NT2/D1 (cell line): ENCODE measurements around the gene MAP3K5.
A peak's percentile ranks its signal among the peaks of the same experiment; 100 is the strongest.

Source experiments
- DNase-seq: peaks from one replicate; pipeline ENCODE4 v3.0.0-alpha.2; 2011; ENCODE audit warnings: low read depth, low spot score
- H3K27me3 ChIP-seq: 2 replicates; pipeline ENCODE4 v1.6.0; 2011; ENCODE audit warnings: mild to moderate bottlenecking; ENCODE audit not compliant: insufficient read length, insufficient read depth
- H3K36me3 ChIP-seq: 2 replicates; pipeline ENCODE4 v1.6.1; 2011; ENCODE audit warnings: mild to moderate bottlenecking, low read length, mixed read lengths; ENCODE audit not compliant: insufficient read depth, insufficient read length
- H3K4me1 ChIP-seq: 2 replicates; pipeline ENCODE4 v1.5.1; 2011; ENCODE audit not compliant: insufficient read depth, insufficient read length
- H3K4me3 ChIP-seq: 2 replicates; pipeline ENCODE4 v1.5.1; 2011; ENCODE audit warnings: low read depth; ENCODE audit not compliant: insufficient read length
- H3K9ac ChIP-seq: 2 replicates; pipeline ENCODE4 v1.6.0; 2011; ENCODE audit warnings: low read depth; ENCODE audit not compliant: insufficient read length
- H3K9me3 ChIP-seq: 2 replicates; pipeline ENCODE4 v1.5.1; 2011; ENCODE audit warnings: mild to moderate bottlenecking, low read length; ENCODE audit not compliant: insufficient read depth
- SUZ12 ChIP-seq: IDR thresholded peaks from 2 replicates; pipeline ENCODE4 v1.6.1; 2011; ENCODE audit not compliant: insufficient read length, insufficient read depth; ENCODE audit errors: extremely low read depth
- YY1 ChIP-seq: IDR thresholded peaks from 2 replicates; pipeline ENCODE4 v1.6.1; 2011; ENCODE audit not compliant: insufficient read length, insufficient read depth
- ZNF274 ChIP-seq: IDR thresholded peaks from 2 replicates; pipeline ENCODE4 v1.6.1; 2011; ENCODE audit warnings: mild to moderate bottlenecking, low read depth, low read length

MAP3K5 gene

DNA sequence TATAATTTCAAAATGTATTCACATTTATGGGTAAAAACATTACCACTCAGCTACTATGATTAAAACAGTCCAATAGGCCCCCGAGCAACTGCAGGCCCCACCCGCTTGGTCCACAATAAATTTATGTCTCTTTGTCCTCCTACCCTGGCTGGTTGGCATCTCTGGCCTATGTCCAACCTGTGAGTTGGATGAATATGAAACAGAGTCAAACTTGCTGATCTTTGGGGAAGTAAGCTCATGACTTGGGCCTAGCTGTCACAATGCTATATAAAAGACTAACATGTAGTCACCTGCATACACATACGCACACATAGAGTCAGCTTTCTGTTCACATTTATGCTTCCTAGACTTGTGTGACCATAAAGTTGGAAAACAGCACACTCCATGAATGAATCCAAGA, 262.6 kb downstream of the MAP3K5 start:
- no peak for DNase-seq
- peaks cover 2% of the 10 kb centered on the region for H3K4me1 ChIP-seq
- no peak for TF ChIP-seq YY1
- TF ChIP-seq ZNF274 = no peak

DNA sequence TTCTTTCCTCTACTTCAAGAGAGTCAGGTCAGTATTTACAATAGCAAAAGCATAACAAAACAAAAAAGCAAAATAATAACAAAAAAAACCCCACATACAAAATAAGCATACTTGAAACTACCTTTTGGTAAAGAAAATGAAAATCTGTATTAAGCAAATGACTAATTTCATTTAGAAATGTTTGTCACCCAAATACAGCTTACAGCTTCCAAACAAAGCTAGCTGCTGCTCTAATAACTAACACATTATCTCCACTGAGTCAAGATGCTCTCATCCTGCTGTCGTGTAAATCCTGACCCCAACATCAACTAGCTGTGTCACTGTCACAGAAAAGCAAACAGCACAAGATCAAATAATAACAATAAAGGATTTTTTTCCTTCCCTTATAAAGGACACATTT, 263.8 kb downstream of the MAP3K5 start:
- DNase-seq = no peak
- Histone ChIP-seq H3K27me3 (no peaks in the 10 kb centered on the region), H3K4me3 (no peak overlapping the region), H3K9ac (no peak overlapping the region), H3K36me3 (no peaks in the 10 kb centered on the region), H3K9me3 (no peaks in the 10 kb centered on the region), H3K4me1 (peaks cover 2% of the 10 kb centered on the region)
- no peak for TF ChIP-seq YY1
- no peak for TF ChIP-seq SUZ12
- TF ChIP-seq ZNF274 = no peak

More for the DNA sequence above, 262.6 kb downstream of the MAP3K5 start:
- H3K27me3 ChIP-seq = no peaks in the 10 kb centered on the region
- H3K36me3 ChIP-seq = no peaks in the 10 kb centered on the region
- H3K9ac ChIP-seq = no peak overlapping the region
- no peaks in the 10 kb centered on the region for H3K9me3 ChIP-seq
- H3K4me3 ChIP-seq = no peak overlapping the region

DNA sequence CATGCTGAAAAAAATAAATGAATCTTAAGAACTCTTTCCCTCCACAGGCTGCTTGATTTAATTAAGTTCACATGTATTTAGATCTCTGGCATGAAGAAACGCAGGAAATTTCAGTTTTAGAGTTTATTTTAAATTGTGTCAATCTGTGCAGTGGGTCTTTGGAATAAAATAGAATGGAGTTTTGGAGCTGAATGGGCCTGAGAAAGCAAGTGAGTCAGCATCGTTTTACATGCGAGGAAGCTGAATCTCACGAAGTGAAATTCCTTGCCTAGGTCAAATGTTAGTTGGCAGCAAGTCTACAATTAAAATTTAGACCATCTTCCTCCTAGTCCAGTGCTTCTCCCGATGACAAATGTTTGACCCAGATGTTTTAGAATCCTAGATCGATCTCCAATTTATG, 264.4 kb downstream of the MAP3K5 start:
- no peak overlapping the region for H3K9ac ChIP-seq
- no peak overlapping the region for H3K4me3 ChIP-seq
- H3K36me3 ChIP-seq = no peaks in the 10 kb centered on the region
- no peaks in the 10 kb centered on the region for H3K9me3 ChIP-seq
- H3K4me1 ChIP-seq = peaks cover 2% of the 10 kb centered on the region
- H3K27me3 ChIP-seq = no peaks in the 10 kb centered on the region
- DNase-seq = no peak
- no peak for TF ChIP-seq SUZ12
- no peak for TF ChIP-seq ZNF274
- TF ChIP-seq YY1 = no peak

DNA sequence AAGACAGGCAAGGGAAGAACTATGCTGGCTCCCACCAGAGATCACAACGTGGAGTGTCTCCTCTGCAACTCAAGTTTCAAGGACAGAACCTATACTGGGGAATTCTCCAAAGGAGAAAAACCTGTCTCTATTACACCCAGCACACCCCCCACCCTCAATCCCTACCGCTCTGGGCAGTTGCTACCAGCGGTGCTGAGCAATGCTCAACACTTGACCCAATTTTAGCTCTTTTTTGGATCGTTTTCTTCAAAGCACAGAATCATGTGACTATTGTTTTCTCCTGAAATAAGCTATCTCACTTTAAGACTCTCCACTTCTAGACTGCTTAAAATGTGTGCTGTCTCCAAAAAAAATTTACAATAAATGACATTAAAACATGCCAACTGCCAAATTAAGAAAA, 265.3 kb downstream of the MAP3K5 start:
- Histone ChIP-seq H3K4me3 (no peak overlapping the region), H3K4me1 (peaks cover 2% of the 10 kb centered on the region), H3K9me3 (no peaks in the 10 kb centered on the region), H3K27me3 (no peaks in the 10 kb centered on the region), H3K36me3 (no peaks in the 10 kb centered on the region), H3K9ac (no peak overlapping the region)
- DNase-seq = no peak
- TF ChIP-seq YY1 (no peak), ZNF274 (no peak), SUZ12 (no peak)

DNA sequence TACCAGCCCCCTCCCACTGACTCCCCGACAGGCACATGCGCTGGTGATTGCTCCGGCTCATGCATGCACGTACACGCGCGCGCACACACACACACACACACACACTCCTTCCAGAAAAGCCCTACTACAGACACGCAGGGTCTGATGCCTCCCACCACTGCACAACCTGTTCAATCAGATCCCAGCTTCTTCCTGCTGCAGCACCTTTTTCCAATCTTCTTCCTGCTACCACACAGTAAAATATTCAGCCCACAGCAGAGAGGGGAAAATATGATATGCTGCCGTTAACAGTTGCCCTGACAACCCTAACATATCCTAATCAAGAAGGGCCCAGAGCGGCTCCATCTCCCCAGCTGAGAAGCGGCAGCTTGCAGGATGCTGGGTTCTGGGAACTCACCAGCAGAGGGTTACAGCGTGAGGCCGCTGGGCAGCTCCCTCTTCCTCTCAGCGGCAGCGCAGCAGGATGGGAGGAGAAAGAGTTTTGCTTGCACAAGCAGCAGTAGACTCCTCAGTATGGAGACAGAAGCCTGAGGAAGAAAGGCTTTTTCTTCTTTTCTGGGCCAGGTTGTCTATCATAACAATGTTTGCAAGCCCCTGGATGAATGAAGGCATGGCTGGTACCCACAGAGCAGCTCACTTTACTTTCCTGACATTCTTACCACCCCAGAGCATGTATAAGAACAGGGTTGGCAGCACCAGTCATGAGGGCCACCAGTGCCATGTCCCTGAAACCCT, 265.9 kb downstream of the MAP3K5 start:
- Histone ChIP-seq H3K27me3 (no peaks in the 10 kb centered on the region), H3K36me3 (no peaks in the 10 kb centered on the region), H3K4me1 (peaks cover 2% of the 10 kb centered on the region), H3K9me3 (no peaks in the 10 kb centered on the region), H3K4me3 (no peak overlapping the region), H3K9ac (no peak overlapping the region)
- TF ChIP-seq ZNF274 (no peak), SUZ12 (no peak), YY1 (no peak)
- DNase-seq = peak; percentile 38

DNA sequence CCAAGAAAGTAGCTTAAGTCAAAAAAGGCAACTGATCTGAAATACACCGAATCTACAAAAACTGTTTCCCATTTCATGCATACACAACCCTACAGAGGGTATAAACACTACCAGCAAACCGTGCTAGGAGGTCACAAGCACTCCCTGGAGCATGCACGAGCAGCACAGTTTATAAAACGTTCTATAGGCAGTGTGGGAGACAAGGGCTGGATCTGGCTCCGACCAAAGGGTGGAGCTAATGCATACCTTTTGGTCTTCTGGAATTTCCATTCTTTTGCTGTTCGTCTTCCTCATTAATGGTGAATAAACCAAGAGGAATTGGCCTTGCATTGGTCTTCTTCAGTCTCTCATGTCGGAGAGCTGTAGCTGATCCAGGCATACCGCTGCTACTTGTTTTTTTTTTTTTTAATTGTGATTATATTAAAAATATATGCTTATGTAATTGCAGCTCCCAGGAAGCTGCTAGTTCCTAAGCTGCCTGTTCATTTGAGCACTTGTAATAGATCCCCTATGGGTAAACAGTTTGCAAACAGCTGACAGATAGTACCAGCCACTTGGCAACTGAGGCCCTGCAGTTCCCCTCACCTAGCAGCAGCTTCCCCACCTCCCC, 266.6 kb downstream of the MAP3K5 start:
- H3K27me3 ChIP-seq = no peaks in the 10 kb centered on the region
- peaks cover 2% of the 10 kb centered on the region for H3K4me1 ChIP-seq
- H3K9ac ChIP-seq = no peak overlapping the region
- H3K36me3 ChIP-seq = no peaks in the 10 kb centered on the region
- TF ChIP-seq SUZ12 (no peak), ZNF274 (no peak), YY1 (no peak)
- no peaks in the 10 kb centered on the region for H3K9me3 ChIP-seq
- H3K4me3 ChIP-seq = no peak overlapping the region
- DNase-seq = no peak

DNA sequence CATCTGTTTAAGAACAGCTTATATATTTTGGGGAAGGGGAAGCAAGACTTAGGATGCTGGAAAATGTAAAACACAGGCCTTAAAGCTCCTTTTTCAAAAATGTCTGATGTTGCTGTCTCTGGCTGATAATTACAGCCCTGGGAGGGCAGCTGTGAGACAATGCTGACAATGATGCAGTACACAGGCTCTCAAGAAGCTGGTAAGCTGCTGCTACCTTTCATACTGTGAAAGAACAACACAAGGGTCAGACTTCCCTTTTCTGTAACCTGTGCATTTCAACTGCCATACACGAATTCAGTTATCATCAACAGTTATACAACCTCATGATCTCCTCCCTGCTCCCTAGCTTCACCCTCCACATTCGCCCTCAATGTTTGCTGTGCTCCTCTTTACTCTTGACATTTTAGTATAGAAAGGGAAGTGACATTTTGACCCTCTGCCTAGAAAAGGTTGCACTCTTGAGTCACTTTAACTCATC, 267.3 kb downstream of the MAP3K5 start:
- Histone ChIP-seq H3K9ac (no peak overlapping the region), H3K36me3 (no peaks in the 10 kb centered on the region), H3K4me1 (peaks cover 2% of the 10 kb centered on the region), H3K9me3 (no peaks in the 10 kb centered on the region), H3K4me3 (no peak overlapping the region), H3K27me3 (no peaks in the 10 kb centered on the region)
- TF ChIP-seq SUZ12 = no peak
- DNase-seq = no peak
